ENCODE measurements around the gene ITPRIP.

ITPRIP gene, protein sequence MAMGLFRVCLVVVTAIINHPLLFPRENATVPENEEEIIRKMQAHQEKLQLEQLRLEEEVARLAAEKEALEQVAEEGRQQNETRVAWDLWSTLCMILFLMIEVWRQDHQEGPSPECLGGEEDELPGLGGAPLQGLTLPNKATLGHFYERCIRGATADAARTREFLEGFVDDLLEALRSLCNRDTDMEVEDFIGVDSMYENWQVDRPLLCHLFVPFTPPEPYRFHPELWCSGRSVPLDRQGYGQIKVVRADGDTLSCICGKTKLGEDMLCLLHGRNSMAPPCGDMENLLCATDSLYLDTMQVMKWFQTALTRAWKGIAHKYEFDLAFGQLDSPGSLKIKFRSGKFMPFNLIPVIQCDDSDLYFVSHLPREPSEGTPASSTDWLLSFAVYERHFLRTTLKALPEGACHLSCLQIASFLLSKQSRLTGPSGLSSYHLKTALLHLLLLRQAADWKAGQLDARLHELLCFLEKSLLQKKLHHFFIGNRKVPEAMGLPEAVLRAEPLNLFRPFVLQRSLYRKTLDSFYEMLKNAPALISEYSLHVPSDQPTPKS

GRCh38 chr10:104337985-104338735, at the start of gene ITPRIP:
ITPRIP (minus strand) TSS chr10:104338465; CDS start chr10:104316051, 22,414 bp downstream.
- in situ Hi-C loops (cut with MboI; ENCODE audit: low sequenced_read_pairs) = no loop called here

GRCh38 chr10:104387130-104387888, 49.0 kb upstream of the ITPRIP start:
- in situ Hi-C loops (cut with MboI; ENCODE audit: low sequenced_read_pairs) = no loop called here

DNA sequence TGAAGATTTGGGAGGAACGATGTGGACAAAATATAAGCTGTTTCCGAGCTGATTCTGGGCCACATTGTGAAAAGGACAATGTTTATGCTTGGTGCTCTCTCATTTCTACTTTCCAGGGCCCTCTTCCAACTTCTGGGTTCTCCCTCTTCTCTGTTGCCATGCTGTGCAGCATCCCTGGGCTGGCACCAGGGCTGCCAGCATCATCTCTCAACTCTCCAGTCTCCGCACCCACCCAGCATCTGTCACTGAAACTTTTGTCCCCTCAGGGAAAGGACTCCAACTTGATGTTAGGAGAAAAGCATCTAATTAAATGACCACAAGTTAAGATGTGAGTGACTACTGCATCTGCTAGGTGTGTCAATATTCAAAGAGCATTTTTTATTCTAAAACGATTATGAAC, 42.1 kb upstream of the ITPRIP start:
- in situ Hi-C loops (cut with MboI; ENCODE audit: low sequenced_read_pairs) = no loop called here

DNA sequence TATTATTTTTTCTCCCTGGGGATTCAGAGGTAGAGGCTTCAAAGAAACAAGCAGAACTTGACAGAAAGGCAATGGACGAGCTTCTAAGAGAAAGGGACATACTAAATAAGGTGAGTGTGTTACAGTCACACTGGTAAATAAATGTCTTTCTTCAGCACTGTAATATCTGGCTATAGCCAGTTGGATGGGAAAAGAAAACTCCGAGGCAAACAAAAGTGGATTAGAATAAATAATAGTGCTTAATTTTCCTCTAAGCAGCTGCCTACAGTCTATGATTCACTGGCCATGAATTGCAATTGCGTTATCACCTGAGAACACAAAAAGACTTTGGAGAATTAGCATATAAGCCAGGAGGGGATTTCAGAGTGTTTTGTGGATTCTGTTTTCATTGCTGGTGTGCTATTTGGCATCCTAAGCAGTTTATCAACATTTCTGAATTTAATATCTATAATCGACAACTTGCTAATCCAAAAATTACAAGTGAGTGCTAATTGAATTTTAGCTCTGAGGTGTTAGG, 38.6 kb upstream of the ITPRIP start:
- in situ Hi-C loops (cut with MboI; ENCODE audit: low sequenced_read_pairs) = no loop called here

- in situ Hi-C loops (cut with MboI; ENCODE audit: low sequenced_read_pairs) = no loop called here
These were observed 36.3 kb upstream of the ITPRIP start for GRCh38 chr10:104374591-104374990.

- in situ Hi-C loops (cut with MboI; ENCODE audit: low sequenced_read_pairs) = no loop called here
These were observed 33.5 kb upstream of the ITPRIP start for GRCh38 chr10:104371753-104372152.

DNA sequence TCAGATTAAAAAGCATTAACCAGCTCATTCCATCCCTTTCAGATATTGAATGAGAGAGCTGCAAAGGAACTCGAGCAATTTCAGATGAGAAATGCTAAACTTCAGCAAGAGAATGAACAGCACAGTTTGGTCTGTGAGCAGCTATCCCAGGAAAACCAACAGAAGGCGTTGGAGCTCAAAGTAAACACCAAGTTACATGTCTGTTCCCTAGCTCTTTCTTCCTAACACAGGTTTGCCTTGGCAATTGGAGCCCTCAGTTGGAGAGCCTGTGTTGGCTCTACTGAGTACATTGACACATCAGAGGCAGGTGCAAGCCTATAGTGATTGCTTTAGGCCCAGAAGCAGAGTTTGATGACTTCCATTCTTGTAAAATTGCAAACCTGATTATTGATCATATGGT, 30.1 kb upstream of the ITPRIP start:
- in situ Hi-C loops (cut with MboI; ENCODE audit: low sequenced_read_pairs) = no loop called here

GRCh38 chr10:104367904-104368303, 29.6 kb upstream of the ITPRIP start:
- in situ Hi-C loops (cut with MboI; ENCODE audit: low sequenced_read_pairs) = no loop called here

DNA sequence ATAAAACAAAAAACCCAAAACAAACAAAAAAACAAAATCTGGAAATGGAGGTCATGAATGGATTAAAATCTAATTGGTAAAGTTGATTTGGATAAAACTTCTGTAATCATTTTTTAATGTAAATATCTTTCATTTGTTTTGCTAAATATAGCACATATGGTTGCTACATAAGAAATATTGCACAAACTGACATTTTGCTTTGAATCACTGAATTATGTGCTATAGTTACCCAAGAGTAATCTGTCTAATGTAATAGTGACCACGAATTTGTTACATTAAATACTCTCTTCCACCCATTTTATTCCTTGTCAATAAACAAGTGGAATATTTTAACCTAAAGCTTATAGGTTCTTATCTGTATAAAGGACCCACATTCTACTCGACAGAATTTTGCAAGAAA, 21.5 kb upstream of the ITPRIP start:
- in situ Hi-C loops (cut with MboI; ENCODE audit: low sequenced_read_pairs) = no loop called here

GRCh38 chr10:104353325-104354048, 15.2 kb upstream of the ITPRIP start, which contains the start of gene CFAP58:
CFAP58 (plus strand) TSS chr10:104353833; CDS start chr10:104353898, 65 bp downstream.
- in situ Hi-C loops (cut with MboI; ENCODE audit: low sequenced_read_pairs) = no loop called here

GRCh38 chr10:104351919-104352318, 13.7 kb upstream of the ITPRIP start:
- in situ Hi-C loops (cut with MboI; ENCODE audit: low sequenced_read_pairs) = no loop called here

GRCh38 chr10:104351061-104351702, 12.9 kb upstream of the ITPRIP start:
- in situ Hi-C loops (cut with MboI; ENCODE audit: low sequenced_read_pairs) = no loop called here

GRCh38 chr10:104350127-104350635, 11.9 kb upstream of the ITPRIP start:
- in situ Hi-C loops (cut with MboI; ENCODE audit: low sequenced_read_pairs) = no loop called here

DNA sequence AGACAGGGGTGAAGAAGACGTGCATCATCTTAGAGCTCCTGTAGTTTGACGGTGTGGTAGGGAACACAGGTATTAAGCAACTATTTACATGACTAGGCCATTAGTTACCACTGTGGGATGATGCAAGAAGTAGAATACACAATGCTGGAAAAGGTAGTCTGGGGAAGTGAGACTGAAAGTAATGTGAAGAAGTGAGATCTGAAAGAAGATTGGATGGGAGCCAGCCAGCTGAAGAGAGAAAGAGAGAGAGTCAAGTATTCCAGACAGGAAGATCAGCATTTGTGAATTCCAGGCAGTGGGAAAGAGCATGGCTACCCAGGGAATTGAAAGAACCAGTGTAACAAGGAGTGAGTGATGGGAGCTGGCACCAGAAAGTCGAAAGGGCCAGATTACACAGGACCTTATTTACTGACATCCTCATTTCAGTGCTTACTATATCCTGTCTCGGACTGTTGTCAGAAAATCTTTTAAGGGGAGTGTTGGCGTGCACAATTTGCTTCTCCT, 11.4 kb upstream of the ITPRIP start:
- in situ Hi-C loops (cut with MboI; ENCODE audit: low sequenced_read_pairs) = no loop called here

GRCh38 chr10:104348601-104349000, 10.3 kb upstream of the ITPRIP start:
- in situ Hi-C loops (cut with MboI; ENCODE audit: low sequenced_read_pairs) = no loop called here

GRCh38 chr10:104347295-104348045, 9.2 kb upstream of the ITPRIP start:
- in situ Hi-C loops (cut with MboI; ENCODE audit: low sequenced_read_pairs) = no loop called here

DNA sequence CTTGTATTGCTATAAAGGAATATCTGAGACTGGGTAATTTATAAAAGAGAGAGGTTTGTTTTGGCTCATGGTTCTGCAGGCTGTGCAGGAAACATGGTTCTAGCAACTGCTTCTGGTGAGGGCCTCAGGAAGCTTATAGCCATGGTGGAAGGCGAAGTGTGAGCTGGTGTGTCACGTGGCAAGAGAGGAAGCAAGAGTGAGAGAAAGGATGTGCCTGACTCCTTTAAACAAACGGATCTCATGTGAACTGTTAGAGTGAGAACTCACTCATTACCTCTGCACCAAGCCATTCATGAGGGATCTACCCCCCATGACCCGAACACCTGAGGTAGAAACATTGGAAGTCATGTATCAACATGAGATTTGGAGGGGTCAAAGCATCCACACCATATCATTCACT, 7.7 kb upstream of the ITPRIP start:
- in situ Hi-C loops (cut with MboI; ENCODE audit: low sequenced_read_pairs) = no loop called here

DNA sequence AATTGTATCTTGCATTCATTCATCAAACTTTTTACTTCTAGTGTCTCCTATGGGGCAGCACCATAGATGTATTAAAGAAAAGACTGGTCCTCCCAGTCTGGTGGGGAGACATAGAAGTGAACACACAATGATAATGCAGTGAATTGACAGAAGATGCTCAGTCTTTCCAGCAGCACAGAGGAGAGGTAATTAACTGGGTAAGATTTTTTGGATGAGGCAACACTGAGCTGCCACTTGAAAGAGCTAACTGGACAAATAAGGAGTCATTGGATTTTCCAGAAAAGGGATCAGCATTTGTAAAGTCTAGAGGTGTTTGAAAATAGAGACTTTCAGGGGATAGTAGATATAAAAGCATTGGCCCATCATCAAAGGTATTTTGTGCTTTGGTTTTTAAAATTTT, 7.2 kb upstream of the ITPRIP start:
- in situ Hi-C loops (cut with MboI; ENCODE audit: low sequenced_read_pairs) = no loop called here

GRCh38 chr10:104344219-104344618, 6.0 kb upstream of the ITPRIP start:
- in situ Hi-C loops (cut with MboI; ENCODE audit: low sequenced_read_pairs) = no loop called here

Data from hTERT RPE-1 (cell line).